GM18517 (cell line): ENCODE measurements around the gene TSPAN5.
"Not testable (repeated sequence)": the region's sequence is repeated elsewhere in the genome, so short reads cannot be mapped to it uniquely, and the experiment has no call there.

Source experiments
- ATAC-seq: cut with Tn5 transposase; IDR thresholded peaks from one replicate; pipeline ENCODE4 v1.9.1; 2021; ENCODE audit warnings: mild to moderate bottlenecking, moderate library complexity; ENCODE audit not compliant: unreplicated experiment

Gene TSPAN5

GRCh38 chr4:98504091-98504490, 154.3 kb downstream of the TSPAN5 start:
- ATAC-seq: no peak

- ATAC-seq: no peak
Observed at GRCh38 chr4:98503676-98504075, 154.7 kb downstream of the TSPAN5 start.

- ATAC-seq: no peak
Observed at GRCh38 chr4:98502624-98503023, 155.8 kb downstream of the TSPAN5 start.

GRCh38 chr4:98502031-98502430, 156.4 kb downstream of the TSPAN5 start:
- ATAC-seq: no peak

GRCh38 chr4:98501383-98501782, 157.0 kb downstream of the TSPAN5 start:
- ATAC-seq: no peak

GRCh38 chr4:98498774-98499173, 159.6 kb downstream of the TSPAN5 start:
- ATAC-seq: no peak

- ATAC-seq: no peak
Observed at GRCh38 chr4:98496152-98496845, 162.1 kb downstream of the TSPAN5 start.

- ATAC-seq: peak; percentile 95
Observed at GRCh38 chr4:98493296-98493695, 165.1 kb downstream of the TSPAN5 start.

- ATAC-seq: no peak
Observed at GRCh38 chr4:98491899-98492559, 166.4 kb downstream of the TSPAN5 start.

- ATAC-seq: no peak
Observed at GRCh38 chr4:98490251-98490650, 168.2 kb downstream of the TSPAN5 start.

- no peak for ATAC-seq
Observed at GRCh38 chr4:98485816-98486345, 172.5 kb downstream of the TSPAN5 start.

- ATAC-seq: no peak
Observed at GRCh38 chr4:98484031-98484430, 174.4 kb downstream of the TSPAN5 start.

- ATAC-seq: peak; percentile 94
Observed at GRCh38 chr4:98482847-98483806, 175.3 kb downstream of the TSPAN5 start.

GRCh38 chr4:98482503-98482846, 175.9 kb downstream of the TSPAN5 start:
- ATAC-seq: peak; percentile 25

GRCh38 chr4:98481167-98481566, 177.2 kb downstream of the TSPAN5 start:
- no peak for ATAC-seq

- no peak for ATAC-seq
Observed at GRCh38 chr4:98480535-98480934, 177.9 kb downstream of the TSPAN5 start.

- not testable (repeated sequence) for ATAC-seq
Observed at GRCh38 chr4:98479590-98479989, 178.8 kb downstream of the TSPAN5 start.

- ATAC-seq: no peak
Observed at GRCh38 chr4:98476891-98477290, 181.5 kb downstream of the TSPAN5 start.

- no peak for ATAC-seq
Observed at GRCh38 chr4:98474408-98474844, 184.0 kb downstream of the TSPAN5 start.

- no peak for ATAC-seq
Observed at GRCh38 chr4:98473046-98473445, 185.4 kb downstream of the TSPAN5 start.

GRCh38 chr4:98470831-98471230, 187.6 kb downstream of the TSPAN5 start:
- no peak for ATAC-seq
